Stimulated activated naive CD8-positive, alpha-beta T cell treated with anti-CD3 and anti-CD28 coated beads, Interleukin-15, amount 100 ng/mL, for 72 hours (primary cell): ENCODE results near the gene PFDN2.
"Not testable (repeated sequence)": the region's sequence is repeated elsewhere in the genome, so short reads cannot be mapped to it uniquely, and the experiment has no call there.

ENCODE experiments used
- ATAC-seq: fragments of 150-1000 bp; cut with Tn5 transposase; 2 replicates; pipeline ENCODE4 v1.10.0; 2021; ENCODE audit warnings: mild to moderate bottlenecking, moderate library complexity
- DNase-seq, 2 donors: peaks; one replicate each; pipeline ENCODE4 v3.0.0; 2021 to 2022
- H3K27ac Mint-ChIP-seq, 2 donors: one replicate each; pipeline ENCODE4 v1.8.0; 2022; ENCODE audit warnings: mild to moderate bottlenecking in 2 of 2, mixed read lengths in 2 of 2, moderate library complexity in 2 of 2
- H3K27me3 Mint-ChIP-seq: one replicate; pipeline ENCODE4 v1.8.0; 2022; ENCODE audit warnings: mixed read lengths
- H3K4me1 Mint-ChIP-seq: one replicate; pipeline ENCODE4 v1.8.0; 2022; ENCODE audit warnings: mild to moderate bottlenecking, mixed read lengths
- H3K4me3 Mint-ChIP-seq, 2 donors: one replicate each; pipeline ENCODE4 v1.8.0; 2022; ENCODE audit warnings: mild to moderate bottlenecking in 2 of 2, mixed read lengths in 2 of 2, moderate library complexity in 1 of 2
- H3K9me3 Mint-ChIP-seq, 2 donors: one replicate each; pipeline ENCODE4 v1.8.0; 2022; ENCODE audit warnings: mixed read lengths in 2 of 2

PFDN2 gene

DNA sequence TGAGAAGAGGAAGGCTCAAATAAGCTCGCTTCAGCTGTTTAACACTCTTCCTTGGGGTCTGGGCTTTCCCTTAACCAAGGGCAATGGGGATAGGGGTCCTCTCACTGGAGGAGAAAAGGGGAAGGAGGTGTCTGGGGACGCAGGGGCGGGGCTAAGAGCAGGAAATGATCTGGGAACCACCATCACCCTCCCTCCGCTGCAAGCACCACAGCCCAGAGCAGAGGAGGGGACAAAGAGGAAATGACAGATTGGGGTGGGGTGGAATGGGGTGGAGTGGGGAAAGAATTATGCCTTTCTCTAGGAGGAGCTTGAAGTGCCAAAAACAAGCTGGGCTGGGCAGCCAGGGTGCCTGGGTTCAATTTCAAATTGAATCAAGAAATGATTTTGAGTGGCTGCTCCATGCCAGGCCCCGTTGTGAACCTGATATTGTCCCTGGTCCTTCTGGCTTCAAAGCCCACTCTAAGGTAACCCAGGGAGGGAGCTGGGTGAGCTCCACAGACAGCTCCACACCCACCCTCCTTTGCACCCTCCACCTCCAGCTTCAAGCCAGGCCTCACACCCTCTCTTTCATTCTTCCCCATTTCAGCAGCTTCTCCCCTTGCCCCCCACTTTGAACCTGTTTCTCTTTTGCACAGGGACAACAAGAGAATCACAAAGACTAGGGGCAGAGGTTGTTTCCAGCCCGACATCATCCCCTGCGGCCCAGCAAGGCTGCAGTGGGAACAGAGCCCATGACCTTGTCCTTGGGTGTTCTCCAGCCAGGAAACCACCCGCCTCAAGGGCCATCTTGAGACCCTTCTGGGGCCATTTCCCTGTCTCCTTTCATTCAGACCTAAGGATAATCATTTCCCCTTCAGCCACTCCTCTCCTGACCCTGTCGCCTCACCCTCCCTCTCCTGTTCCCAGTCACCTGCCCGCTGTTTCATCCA is 49.3 kb downstream of the PFDN2 start:
- Mint-ChIP-seq H3K9me3 (no peaks in the 10 kb centered on the region), H3K4me3 (peak overlapping the region; percentile 83 to 94), H3K27me3 (no peaks in the 10 kb centered on the region), H3K4me1 (peaks cover 83% of the 10 kb centered on the region), H3K27ac (peak overlapping the region; percentile 97 to 99)
- ATAC-seq (peak; percentile 72), DNase-seq (peak; percentile 44 to 80)

DNA sequence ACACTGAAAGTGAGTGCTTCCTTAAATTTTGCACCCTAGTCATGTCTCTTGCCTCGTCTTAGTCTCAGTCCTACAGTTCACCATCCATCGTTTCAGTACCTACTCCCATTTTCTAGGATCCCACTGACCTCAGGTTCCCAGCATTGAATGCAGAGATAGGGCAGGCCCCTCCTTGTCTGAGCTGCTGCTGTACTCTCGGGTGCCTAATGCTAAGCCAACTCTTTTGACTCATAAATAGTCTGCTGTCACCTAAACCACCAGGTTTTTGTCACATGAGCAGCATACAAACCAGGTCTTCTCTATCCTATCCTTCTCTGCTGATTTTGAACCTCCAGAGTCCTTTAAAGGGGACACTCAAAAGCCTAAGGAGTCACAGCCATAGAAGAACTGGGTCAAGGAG is 51.1 kb downstream of the PFDN2 start:
- H3K27me3 Mint-ChIP-seq: no peaks in the 10 kb centered on the region
- DNase-seq: no peak
- ATAC-seq: peak; percentile 25
- H3K27ac Mint-ChIP-seq: peak overlapping the region; percentile 74 to 97
- H3K9me3 Mint-ChIP-seq: no peaks in the 10 kb centered on the region
- H3K4me3 Mint-ChIP-seq: peak overlapping the region; percentile 83 to 94
- peaks cover 84% of the 10 kb centered on the region for H3K4me1 Mint-ChIP-seq

DNA sequence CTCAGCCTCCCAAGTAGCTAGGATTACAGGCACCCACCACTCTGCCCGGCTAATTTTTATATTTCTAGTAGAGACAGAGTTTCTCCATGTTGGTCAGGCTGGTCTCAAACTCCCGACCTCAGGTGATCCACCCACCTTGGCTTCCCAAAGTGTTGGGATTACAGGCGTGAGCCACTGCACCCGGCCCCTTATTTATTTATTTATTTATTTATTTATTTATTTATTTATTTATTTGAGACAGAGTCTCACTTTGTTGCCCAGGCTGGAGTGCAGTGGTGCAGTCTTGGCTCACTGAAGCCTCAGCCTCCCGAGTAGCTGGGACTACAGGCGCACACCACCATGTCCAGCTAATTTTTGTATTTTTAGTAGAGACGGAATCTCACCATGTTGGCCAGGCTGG is 52.2 kb downstream of the PFDN2 start:
- H3K27me3 Mint-ChIP-seq, ATAC-seq, H3K9me3 Mint-ChIP-seq, DNase-seq: not testable (repeated sequence)
- Mint-ChIP-seq H3K4me3 (peak overlapping the region; percentile 53 to 55), H3K27ac (peak overlapping the region; percentile 44 to 89), H3K4me1 (peaks cover 81% of the 10 kb centered on the region)

GRCh38 chr1:161063936-161064335 is 53.9 kb downstream of the PFDN2 start:
- peak overlapping the region; percentile 73 to 83 for H3K4me3 Mint-ChIP-seq
- H3K9me3 Mint-ChIP-seq, H3K27me3 Mint-ChIP-seq, ATAC-seq, DNase-seq: not testable (repeated sequence)
- H3K4me1 Mint-ChIP-seq: peaks cover 88% of the 10 kb centered on the region
- H3K27ac Mint-ChIP-seq: peak overlapping the region in 1 of 2 donors; percentile 77

DNA sequence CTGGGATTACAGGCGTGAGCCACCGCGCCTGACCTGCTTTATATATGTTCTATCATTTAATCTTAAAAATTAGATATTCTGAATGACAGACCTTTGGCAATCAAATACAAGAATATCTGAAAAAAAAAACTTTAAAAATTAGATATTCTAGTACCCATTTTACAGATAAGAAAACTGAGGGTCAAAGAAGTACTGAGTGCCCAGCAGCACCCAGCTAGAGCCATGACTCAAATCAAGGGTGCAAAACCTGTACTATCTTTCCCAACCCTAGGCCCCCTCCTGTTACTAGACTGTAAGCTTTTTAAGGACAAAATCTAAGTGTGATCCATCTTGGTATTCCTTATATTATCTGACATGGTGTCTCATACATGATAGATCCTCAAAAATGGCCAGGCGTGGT is 56.4 kb downstream of the PFDN2 start:
- DNase-seq: no peak
- peaks cover 82% of the 10 kb centered on the region for H3K4me1 Mint-ChIP-seq
- no peaks in the 10 kb centered on the region for H3K27me3 Mint-ChIP-seq
- no peak overlapping the region for H3K27ac Mint-ChIP-seq
- ATAC-seq: no peak
- no peak overlapping the region for H3K4me3 Mint-ChIP-seq
- H3K9me3 Mint-ChIP-seq: no peaks in the 10 kb centered on the region

DNA sequence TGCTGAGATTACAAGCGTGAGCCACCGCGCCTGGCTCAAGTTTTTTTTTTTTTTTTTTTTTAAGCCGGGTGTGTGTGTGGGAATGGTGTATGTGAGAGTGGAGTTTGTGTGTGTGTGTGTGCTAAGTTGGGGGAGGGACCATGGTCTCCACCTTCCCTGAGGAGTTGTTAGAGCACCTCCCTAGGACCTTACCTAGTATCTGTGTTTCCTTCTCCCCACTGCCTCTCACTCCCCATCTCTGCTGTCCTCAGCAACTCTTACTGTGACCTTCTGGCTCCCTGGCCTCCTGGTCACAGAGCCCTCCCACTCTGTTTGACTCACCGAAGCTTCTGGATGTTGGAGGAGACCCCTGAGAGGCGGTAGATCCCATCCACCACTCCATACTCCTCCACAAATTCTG is 58.5 kb downstream of the PFDN2 start:
- Mint-ChIP-seq H3K9me3 (no peaks in the 10 kb centered on the region), H3K27me3 (no peaks in the 10 kb centered on the region), H3K4me3 (peak overlapping the region in 1 of 2 donors; percentile 19), H3K4me1 (peaks cover 66% of the 10 kb centered on the region), H3K27ac (peak overlapping the region; percentile 46 to 92)
- DNase-seq (no peak), ATAC-seq (no peak)

- DNase-seq (no peak), ATAC-seq (no peak)
- no peak overlapping the region for H3K4me3 Mint-ChIP-seq
- H3K4me1 Mint-ChIP-seq: peaks cover 29% of the 10 kb centered on the region
- H3K27ac Mint-ChIP-seq: peak overlapping the region in 1 of 2 donors; percentile 76
- no peaks in the 10 kb centered on the region for H3K27me3 Mint-ChIP-seq
- no peaks in the 10 kb centered on the region for H3K9me3 Mint-ChIP-seq
Measured at GRCh38 chr1:161054805-161055204, 63.0 kb downstream of the PFDN2 start.

GRCh38 chr1:161054232-161054631 is 63.6 kb downstream of the PFDN2 start:
- no peak overlapping the region for H3K4me3 Mint-ChIP-seq
- ATAC-seq (no peak), DNase-seq (no peak)
- peak overlapping the region; percentile 76 to 83 for H3K27ac Mint-ChIP-seq
- peaks cover 27% of the 10 kb centered on the region for H3K4me1 Mint-ChIP-seq
- H3K27me3 Mint-ChIP-seq: no peaks in the 10 kb centered on the region
- no peaks in the 10 kb centered on the region for H3K9me3 Mint-ChIP-seq

GRCh38 chr1:161052899-161053298 is 64.9 kb downstream of the PFDN2 start:
- H3K27me3 Mint-ChIP-seq: no peaks in the 10 kb centered on the region
- ATAC-seq (no peak), DNase-seq (no peak)
- H3K27ac Mint-ChIP-seq: peak overlapping the region in 1 of 2 donors; percentile 67
- no peak overlapping the region for H3K4me3 Mint-ChIP-seq
- H3K9me3 Mint-ChIP-seq: no peaks in the 10 kb centered on the region
- peaks cover 28% of the 10 kb centered on the region for H3K4me1 Mint-ChIP-seq

DNA sequence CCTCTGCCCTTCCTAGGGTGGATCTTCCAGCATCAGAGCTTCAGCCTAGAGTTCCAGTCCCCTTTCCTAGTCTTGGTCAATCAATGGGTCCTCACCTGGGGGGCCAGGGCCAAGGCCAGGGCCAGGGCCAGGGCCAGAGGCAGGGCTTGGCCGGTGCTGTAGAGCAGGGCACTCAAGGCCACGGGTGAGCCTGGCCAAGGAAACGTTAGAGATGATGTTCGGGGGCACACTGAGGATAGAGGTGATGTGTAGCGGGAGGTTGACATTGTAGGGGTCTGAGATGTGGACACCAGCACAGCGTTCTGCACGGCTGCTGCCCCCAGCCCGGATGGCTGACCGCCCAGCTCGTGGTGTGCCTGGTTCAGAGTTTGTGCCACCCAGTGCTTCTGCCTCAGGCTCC is 66.6 kb downstream of the PFDN2 start:
- no peak for DNase-seq
- Mint-ChIP-seq H3K4me3 (no peak overlapping the region), H3K27ac (no peak overlapping the region), H3K4me1 (peaks cover 30% of the 10 kb centered on the region), H3K27me3 (no peaks in the 10 kb centered on the region), H3K9me3 (no peaks in the 10 kb centered on the region)
- no peak for ATAC-seq
